H1 (cell line): ENCODE measurements around the gene ITGB2.

Experiments
- BCL11A ChIP-seq, 2 experiments: IDR thresholded peaks; one replicate each; pipeline ENCODE4 v1.6.1; 2011; ENCODE audit warnings: low read depth in 2 of 2, low read length in 2 of 2, mild to moderate bottlenecking in 2 of 2
- EGR1 ChIP-seq: IDR thresholded peaks from 2 replicates; pipeline ENCODE4 v1.6.1; 2011; ENCODE audit warnings: low read depth, low read length, borderline replicate concordance
- EP300 ChIP-seq, 2 experiments: IDR thresholded peaks; 1 replicate in 1 of 2; 2 replicates in 1 of 2; pipeline ENCODE4 v1.6.1; 2011 to 2012; ENCODE audit warnings: low read depth in 2 of 2, low read length in 2 of 2, mild to moderate bottlenecking in 2 of 2, borderline replicate concordance in 1 of 2, inconsistent platforms in 1 of 2, moderate library complexity in 1 of 2
- EZH2 ChIP-seq: fragments of 200-600 bp; sonication (generic); IDR thresholded peaks from 2 replicates; pipeline ENCODE4 v1.7.1; 2012; ENCODE audit warnings: low read depth, mild to moderate bottlenecking, moderate library complexity, low read length, inconsistent platforms; ENCODE audit not compliant: severe bottlenecking
- GTF2F1 ChIP-seq: IDR thresholded peaks from 2 replicates; pipeline ENCODE4 v1.6.1; 2012; ENCODE audit warnings: low read depth, low read length, improper control_type of control experiment, borderline replicate concordance
- KDM1A ChIP-seq: fragments of 200-600, 300-600 bp; sonication (generic); IDR thresholded peaks from 2 replicates; pipeline ENCODE4 v1.7.1; 2016; ENCODE audit warnings: mild to moderate bottlenecking, low read length, borderline replicate concordance
- POLR2A ChIP-seq, 2 experiments: IDR thresholded peaks; 1 replicate in 1 of 2; 2 replicates in 1 of 2; pipeline ENCODE4 v1.6.1; 2011; ENCODE audit warnings: low read depth in 2 of 2, low read length in 2 of 2, mild to moderate bottlenecking in 2 of 2; ENCODE audit errors: control extremely low read depth in 1 of 2
- RFX5 ChIP-seq: IDR thresholded peaks from 2 replicates; pipeline ENCODE4 v1.6.1; 2011; ENCODE audit warnings: low read depth, low read length, improper control_type of control experiment, borderline replicate concordance
- TAF1 ChIP-seq: IDR thresholded peaks from 2 replicates; pipeline ENCODE4 v1.6.1; 2011; ENCODE audit warnings: mild to moderate bottlenecking, low read depth, low read length
- TF ChIP-seq, protein P1 (sequence below), 3 experiments: IDR thresholded peaks; 1 replicate in 2 of 3; 2 replicates in 1 of 3; pipeline versions ENCODE4 v1.5.1 to v1.6.1; 2011; ENCODE audit warnings: low read length in 3 of 3, mild to moderate bottlenecking in 3 of 3, inconsistent platforms in 2 of 3, low read depth in 1 of 3, moderate library complexity in 1 of 3; ENCODE audit not compliant: insufficient read depth in 1 of 3; ENCODE audit errors: control extremely low read depth in 1 of 3

DNA sequence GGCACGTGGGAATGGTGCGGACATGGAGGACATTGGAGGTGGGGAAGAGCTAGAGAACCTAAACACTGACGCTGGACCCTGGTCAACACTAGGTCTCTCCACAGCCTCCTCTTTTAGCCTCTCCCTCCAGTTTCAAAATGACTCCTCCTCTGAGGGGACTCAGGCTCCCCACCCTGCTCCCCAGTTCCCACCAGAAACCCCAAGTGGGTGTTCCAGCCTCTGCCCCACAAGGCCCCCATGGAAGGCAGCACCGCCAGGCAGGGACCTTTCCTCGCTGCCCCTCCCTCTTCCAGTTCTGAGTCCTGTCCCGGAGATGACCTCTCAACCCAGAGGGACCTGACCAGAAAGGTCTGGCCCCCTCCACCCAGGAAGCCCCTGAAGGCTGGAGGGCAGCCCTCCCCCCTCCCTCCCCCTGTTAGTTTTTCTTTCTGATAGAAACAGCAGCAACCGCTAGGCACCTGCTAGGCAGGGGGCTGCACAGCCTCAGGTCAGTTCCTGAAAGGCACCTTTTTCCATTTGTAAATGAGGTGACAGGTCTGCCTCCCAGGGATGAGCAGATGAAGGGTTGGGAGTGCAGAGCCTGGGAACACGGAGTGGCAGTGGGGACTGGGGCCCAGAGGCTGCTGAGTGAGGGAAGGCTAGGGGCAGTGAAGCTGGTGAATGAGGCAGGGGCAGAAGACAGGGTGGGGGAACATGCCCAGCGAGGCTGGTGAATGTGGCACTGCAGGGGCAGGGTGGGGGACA, 9.3 kb upstream of the ITGB2 start:
- no peak for TF ChIP-seq EGR1
- no peak for TF ChIP-seq EZH2
- TF ChIP-seq KDM1A, result no peak
- TF ChIP-seq BCL11A (IDR thresholded peaks at IDR 0.05; ENCODE audit: low read depth in 2 of 2, low read length in 2 of 2), result no peak
- TF ChIP-seq GTF2F1, result no peak
- TF ChIP-seq EP300 (IDR thresholded peaks at IDR 0.05; ENCODE audit: borderline replicate concordance in 1 of 2, low read depth in 2 of 2, low read length in 2 of 2), result no peak
- TF ChIP-seq, protein P1, sequence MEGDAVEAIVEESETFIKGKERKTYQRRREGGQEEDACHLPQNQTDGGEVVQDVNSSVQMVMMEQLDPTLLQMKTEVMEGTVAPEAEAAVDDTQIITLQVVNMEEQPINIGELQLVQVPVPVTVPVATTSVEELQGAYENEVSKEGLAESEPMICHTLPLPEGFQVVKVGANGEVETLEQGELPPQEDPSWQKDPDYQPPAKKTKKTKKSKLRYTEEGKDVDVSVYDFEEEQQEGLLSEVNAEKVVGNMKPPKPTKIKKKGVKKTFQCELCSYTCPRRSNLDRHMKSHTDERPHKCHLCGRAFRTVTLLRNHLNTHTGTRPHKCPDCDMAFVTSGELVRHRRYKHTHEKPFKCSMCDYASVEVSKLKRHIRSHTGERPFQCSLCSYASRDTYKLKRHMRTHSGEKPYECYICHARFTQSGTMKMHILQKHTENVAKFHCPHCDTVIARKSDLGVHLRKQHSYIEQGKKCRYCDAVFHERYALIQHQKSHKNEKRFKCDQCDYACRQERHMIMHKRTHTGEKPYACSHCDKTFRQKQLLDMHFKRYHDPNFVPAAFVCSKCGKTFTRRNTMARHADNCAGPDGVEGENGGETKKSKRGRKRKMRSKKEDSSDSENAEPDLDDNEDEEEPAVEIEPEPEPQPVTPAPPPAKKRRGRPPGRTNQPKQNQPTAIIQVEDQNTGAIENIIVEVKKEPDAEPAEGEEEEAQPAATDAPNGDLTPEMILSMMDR (IDR thresholded peaks at IDR 0.05; ENCODE audit: control extremely low read depth in 1 of 3, insufficient read depth in 1 of 3, low read depth in 1 of 3, low read length in 3 of 3), result no peak
- no peak for TF ChIP-seq POLR2A (IDR thresholded peaks at IDR 0.05; ENCODE audit: control extremely low read depth in 1 of 2, low read depth in 2 of 2, low read length in 2 of 2)
- no peak for TF ChIP-seq RFX5
- TF ChIP-seq TAF1, result no peak
